Activated T-cell treated with anti-CD3 and anti-CD28 coated beads, Interleukin-2, amount 50 U/mL, for 4 hours (primary cell): Measurements from ENCODE around the gene PAQR5. TPM values are rescaled to one million over a fixed set of nuclear protein-coding genes. Genes with fewer than 3 reads are reported as not detected.

Experiments used
- ATAC-seq, 2 donors: fragments of 200-7000 bp; cut with Tn5 transposase; one replicate each; pipeline ENCODE4 v1.10.0; 2021
- DNase-seq: peaks from one replicate; pipeline ENCODE4 v3.0.0-alpha.2; 2020
- H3K27me3 Mint-ChIP-seq: one replicate; pipeline ENCODE4 v1.8.0; 2021; ENCODE audit warnings: low read depth, mixed read lengths
- H3K36me3 Mint-ChIP-seq: one replicate; pipeline ENCODE4 v1.8.0; 2022; ENCODE audit warnings: mixed read lengths; ENCODE audit not compliant: insufficient read depth
- H3K4me1 Mint-ChIP-seq: one replicate; pipeline ENCODE4 v1.8.0; 2021; ENCODE audit warnings: low read depth, mixed read lengths
- H3K4me3 Mint-ChIP-seq: one replicate; pipeline ENCODE4 v1.8.0; 2021; ENCODE audit warnings: mild to moderate bottlenecking, moderate library complexity, mixed read lengths
- H3K9me3 Mint-ChIP-seq: one replicate; pipeline ENCODE4 v1.8.0; 2021; ENCODE audit warnings: mixed read lengths
- total RNA-seq, 3 donors: library from RNA; stranded (reverse); gene quantifications; one replicate each; pipeline ENCODE4 v1.2.1, GENCODE V29; 2021

Gene PAQR5
- total RNA-seq, result under 1 TPM in 2 of 3 donors, not detected in 1; 0.05 to 0.14 TPM

- H3K4me1 Mint-ChIP-seq, result peaks cover 2% of the 10 kb centered on the region
- no peak for DNase-seq
- H3K4me3 Mint-ChIP-seq, result peak within 1 kb of the TSS; percentile 59
- H3K9me3 Mint-ChIP-seq, result no peaks in the 10 kb centered on the region
- H3K27me3 Mint-ChIP-seq, result peaks cover 64% of the 10 kb centered on the region
- peak; percentile 71 to 75 for ATAC-seq
- H3K36me3 Mint-ChIP-seq, result no peaks in the 10 kb centered on the region
Measured at GRCh38 chr15:69298697-69299441, at the start of gene PAQR5. Gene PAQR5 (plus strand): TSS chr15:69298912. CDS start chr15:69360081, 61,169 bp downstream.

GRCh38 chr15:69253156-69253555 lies 45.6 kb upstream of the PAQR5 start:
- Mint-ChIP-seq H3K27me3 (no peaks in the 10 kb centered on the region), H3K4me3 (no peak overlapping the region), H3K9me3 (no peaks in the 10 kb centered on the region), H3K36me3 (peaks cover 7% of the 10 kb centered on the region), H3K4me1 (no peaks in the 10 kb centered on the region)
- no peak for DNase-seq
- no peak for ATAC-seq

- no peaks in the 10 kb centered on the region for H3K27me3 Mint-ChIP-seq
- H3K4me1 Mint-ChIP-seq, result no peaks in the 10 kb centered on the region
- H3K4me3 Mint-ChIP-seq, result no peak overlapping the region
- peaks cover 4% of the 10 kb centered on the region for H3K36me3 Mint-ChIP-seq
- no peak for DNase-seq
- no peaks in the 10 kb centered on the region for H3K9me3 Mint-ChIP-seq
- ATAC-seq, result no peak
Measured at GRCh38 chr15:69265347-69265955, 33.3 kb upstream of the PAQR5 start.

GRCh38 chr15:69271217-69271616 lies 27.5 kb upstream of the PAQR5 start:
- Mint-ChIP-seq H3K4me3 (no peak overlapping the region), H3K4me1 (no peaks in the 10 kb centered on the region), H3K27me3 (no peaks in the 10 kb centered on the region), H3K9me3 (no peaks in the 10 kb centered on the region), H3K36me3 (peaks cover 4% of the 10 kb centered on the region)
- DNase-seq (no peak), ATAC-seq (no peak)

- Mint-ChIP-seq H3K36me3 (peaks cover 4% of the 10 kb centered on the region), H3K9me3 (no peaks in the 10 kb centered on the region)
- no peak for ATAC-seq
Measured at GRCh38 chr15:69272139-69272538, 26.6 kb upstream of the PAQR5 start.

GRCh38 chr15:69272891-69273290 lies 25.8 kb upstream of the PAQR5 start:
- H3K4me3 Mint-ChIP-seq, result no peak overlapping the region
- H3K27me3 Mint-ChIP-seq, result no peaks in the 10 kb centered on the region
- no peaks in the 10 kb centered on the region for H3K9me3 Mint-ChIP-seq
- H3K36me3 Mint-ChIP-seq, result peaks cover 4% of the 10 kb centered on the region
- DNase-seq (no peak), ATAC-seq (no peak)
- H3K4me1 Mint-ChIP-seq, result no peaks in the 10 kb centered on the region

More at GRCh38 chr15:69272139-69272538, 26.6 kb upstream of the PAQR5 start:
- no peaks in the 10 kb centered on the region for H3K27me3 Mint-ChIP-seq
- H3K4me1 Mint-ChIP-seq, result no peaks in the 10 kb centered on the region
- no peak for DNase-seq
- H3K4me3 Mint-ChIP-seq, result no peak overlapping the region

GRCh38 chr15:69275074-69275670 lies 23.5 kb upstream of the PAQR5 start:
- Mint-ChIP-seq H3K4me1 (no peaks in the 10 kb centered on the region), H3K36me3 (no peaks in the 10 kb centered on the region), H3K27me3 (no peaks in the 10 kb centered on the region), H3K9me3 (no peaks in the 10 kb centered on the region), H3K4me3 (no peak overlapping the region)
- no peak for DNase-seq
- ATAC-seq, result no peak

GRCh38 chr15:69275933-69276560 lies 22.7 kb upstream of the PAQR5 start:
- Mint-ChIP-seq H3K4me1 (no peaks in the 10 kb centered on the region), H3K9me3 (no peaks in the 10 kb centered on the region)

GRCh38 chr15:69277316-69277715 lies 21.4 kb upstream of the PAQR5 start:
- H3K4me3 Mint-ChIP-seq, result no peak overlapping the region
- H3K36me3 Mint-ChIP-seq, result no peaks in the 10 kb centered on the region
- DNase-seq (no peak), ATAC-seq (no peak)
- H3K4me1 Mint-ChIP-seq, result no peaks in the 10 kb centered on the region
- H3K27me3 Mint-ChIP-seq, result no peaks in the 10 kb centered on the region
- no peaks in the 10 kb centered on the region for H3K9me3 Mint-ChIP-seq

More at GRCh38 chr15:69275933-69276560, 22.7 kb upstream of the PAQR5 start:
- H3K36me3 Mint-ChIP-seq, result no peaks in the 10 kb centered on the region
- H3K27me3 Mint-ChIP-seq, result no peaks in the 10 kb centered on the region
- DNase-seq (no peak), ATAC-seq (no peak)
- no peak overlapping the region for H3K4me3 Mint-ChIP-seq

GRCh38 chr15:69279636-69280035 lies 19.1 kb upstream of the PAQR5 start:
- Mint-ChIP-seq H3K9me3 (no peaks in the 10 kb centered on the region), H3K4me3 (no peak overlapping the region), H3K36me3 (no peaks in the 10 kb centered on the region), H3K27me3 (peaks cover 3% of the 10 kb centered on the region), H3K4me1 (no peaks in the 10 kb centered on the region)
- DNase-seq (no peak), ATAC-seq (no peak)

GRCh38 chr15:69280783-69281182 lies 17.9 kb upstream of the PAQR5 start:
- no peaks in the 10 kb centered on the region for H3K9me3 Mint-ChIP-seq
- DNase-seq (no peak), ATAC-seq (no peak)
- H3K4me3 Mint-ChIP-seq, result no peak overlapping the region
- H3K4me1 Mint-ChIP-seq, result no peaks in the 10 kb centered on the region
- H3K27me3 Mint-ChIP-seq, result peaks cover 3% of the 10 kb centered on the region
- no peaks in the 10 kb centered on the region for H3K36me3 Mint-ChIP-seq

- Mint-ChIP-seq H3K4me1 (no peaks in the 10 kb centered on the region), H3K9me3 (no peaks in the 10 kb centered on the region), H3K27me3 (peaks cover 3% of the 10 kb centered on the region), H3K4me3 (no peak overlapping the region), H3K36me3 (no peaks in the 10 kb centered on the region)
- no peak for ATAC-seq
- DNase-seq, result no peak
Measured at GRCh38 chr15:69282104-69282743, 16.5 kb upstream of the PAQR5 start.

GRCh38 chr15:69285834-69286233 lies 12.9 kb upstream of the PAQR5 start:
- Mint-ChIP-seq H3K27me3 (peaks cover 3% of the 10 kb centered on the region), H3K4me3 (no peak overlapping the region), H3K9me3 (no peaks in the 10 kb centered on the region), H3K4me1 (no peaks in the 10 kb centered on the region), H3K36me3 (no peaks in the 10 kb centered on the region)
- no peak for ATAC-seq
- DNase-seq, result no peak

- Mint-ChIP-seq H3K36me3 (no peaks in the 10 kb centered on the region), H3K9me3 (no peaks in the 10 kb centered on the region), H3K27me3 (peaks cover 3% of the 10 kb centered on the region), H3K4me3 (no peak overlapping the region), H3K4me1 (no peaks in the 10 kb centered on the region)
- ATAC-seq, result no peak
- DNase-seq, result no peak
Measured at GRCh38 chr15:69288011-69288410, 10.7 kb upstream of the PAQR5 start.
